Retinal pigment epithelial cell (primary cell): ENCODE results near the gene OR4D6.

Experiments used
- DNase-seq: peaks from one replicate; pipeline ENCODE4 v3.0.0-alpha.2; 2010; ENCODE audit warnings: low read depth
- H3K4me3 ChIP-seq: 2 replicates; pipeline ENCODE4 v1.5.1; 2011; ENCODE audit warnings: mild to moderate bottlenecking, low read length, control low read depth, moderate library complexity
- CTCF ChIP-seq: conservative IDR thresholded peaks from 2 replicates; pipeline ENCODE4 v1.5.1; 2011; ENCODE audit warnings: low read depth, low read length, control low read depth, inconsistent platforms

OR4D6 gene

GRCh38 chr11:59456661-59457060 lies at the start of gene OR4D6:
Gene OR4D6, plus strand, starts transcription at chr11:59456961. Its CDS starts 0 bp downstream, at chr11:59456961.
- no peak for DNase-seq
- TF ChIP-seq CTCF = no peak
- no peak within 1 kb of the TSS for H3K4me3 ChIP-seq

GRCh38 chr11:59413646-59414045 lies 43.1 kb upstream of the OR4D6 start:
- H3K4me3 ChIP-seq = no peak overlapping the region
- no peak for TF ChIP-seq CTCF
- DNase-seq = no peak

- DNase-seq = no peak
- no peak overlapping the region for H3K4me3 ChIP-seq
These were observed 41.6 kb upstream of the OR4D6 start for GRCh38 chr11:59415111-59415510.

DNA sequence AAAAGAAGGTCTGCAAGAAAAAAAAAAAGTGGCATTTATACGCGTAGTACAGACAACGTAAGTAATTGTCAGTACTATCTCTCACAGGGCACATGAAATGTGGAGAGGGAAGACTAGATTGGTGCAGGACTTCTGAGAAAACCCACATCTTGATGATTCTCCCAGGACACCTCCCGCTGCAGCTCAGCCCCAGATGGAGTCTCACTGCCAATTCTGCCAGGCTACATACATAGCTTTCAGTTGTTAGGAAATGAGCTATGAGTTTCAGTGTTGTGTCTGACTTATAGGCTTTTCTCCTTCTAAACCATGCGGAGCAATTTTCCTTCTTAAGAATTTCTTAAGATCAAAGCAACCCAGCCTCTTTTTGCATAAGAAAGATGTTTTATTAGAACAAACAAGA lies 40.1 kb upstream of the OR4D6 start:
- no peak overlapping the region for H3K4me3 ChIP-seq
- no peak for TF ChIP-seq CTCF
- DNase-seq = no peak

More at GRCh38 chr11:59415111-59415510, 41.6 kb upstream of the OR4D6 start:
- TF ChIP-seq CTCF = no peak

DNA sequence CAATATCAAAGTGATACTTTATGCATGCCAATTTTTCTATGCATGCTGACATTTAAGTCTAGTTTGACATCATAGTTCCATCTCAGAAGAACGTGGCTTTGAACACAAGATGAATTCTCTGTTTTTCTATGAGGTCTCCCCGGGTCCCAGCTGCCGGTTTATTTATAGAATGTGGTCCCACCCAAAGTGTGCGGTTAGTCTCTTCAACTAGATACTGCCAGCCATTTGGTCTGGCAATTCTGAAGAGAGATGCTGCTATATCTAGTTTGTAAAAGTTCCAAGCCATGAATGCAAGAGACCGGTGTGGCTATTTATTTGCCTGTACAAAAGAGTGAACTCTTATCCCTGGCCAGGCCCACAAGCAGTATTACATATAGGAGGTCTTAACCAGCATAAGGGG lies 39.7 kb upstream of the OR4D6 start:
- H3K4me3 ChIP-seq = no peak overlapping the region
- no peak for DNase-seq
- TF ChIP-seq CTCF = no peak

- TF ChIP-seq CTCF = no peak
- no peak for DNase-seq
- no peak overlapping the region for H3K4me3 ChIP-seq
These were observed 38.6 kb upstream of the OR4D6 start for GRCh38 chr11:59418156-59418555.

DNA sequence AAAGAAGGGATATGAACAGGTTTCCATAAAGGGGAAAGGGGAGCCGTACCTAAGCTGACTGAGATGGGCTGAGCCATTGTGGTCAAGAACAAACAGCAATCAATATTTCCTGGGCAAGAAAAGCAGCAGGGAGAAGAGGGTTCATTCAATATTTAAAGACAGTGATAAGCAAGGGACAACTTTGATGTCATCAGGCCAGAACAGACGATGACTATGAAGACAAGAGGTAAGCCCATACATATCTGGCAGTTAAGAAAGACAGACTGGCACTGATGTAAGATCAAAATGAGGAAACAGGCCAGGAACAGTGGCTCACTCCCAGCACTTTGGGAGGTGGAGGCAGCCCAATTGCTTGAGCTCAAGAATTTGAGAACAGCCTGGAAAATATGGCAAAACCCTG lies 32.9 kb upstream of the OR4D6 start:
- H3K4me3 ChIP-seq = no peak overlapping the region
- no peak for DNase-seq
- TF ChIP-seq CTCF = no peak
